Measurements from ENCODE around the gene TRIM28. TPM values are rescaled to one million over a fixed set of nuclear protein-coding genes. Genes with fewer than 3 reads are reported as not detected.

The TRIM28 gene
- total RNA-seq, 1 experiment from 2014 or later, result 863 TPM

GRCh38 chr19:58515259-58515658 is 28.6 kb upstream of the TRIM28 start:
- DNase-seq, result no peak
- Mint-ChIP-seq H3K4me3 (ENCODE audit: unreplicated experiment) (peak overlapping the region; percentile 25), H3K9me3 (ENCODE audit: unreplicated experiment) (no peaks in the 10 kb centered on the region), H3K27me3 (ENCODE audit: insufficient read depth, unreplicated experiment) (no peaks in the 10 kb centered on the region), H3K4me1 (ENCODE audit: low read depth, unreplicated experiment) (peaks cover 22% of the 10 kb centered on the region), H3K36me3 (ENCODE audit: insufficient read depth, unreplicated experiment) (peaks cover 58% of the 10 kb centered on the region), H3K27ac (ENCODE audit: unreplicated experiment) (no peak overlapping the region)
- Histone ChIP-seq H3K4me3 (ENCODE audit: low read depth, low read length) (no peak overlapping the region), H3K36me3 (ENCODE audit: control insufficient read depth, insufficient read depth, low read length) (peaks cover 3% of the 10 kb centered on the region; the same call in 1 of the 2 replicates), H3K27me3 (replicated peaks; ENCODE audit: control insufficient read depth, insufficient read depth, low read length) (no peaks in the 10 kb centered on the region), H3K4me1 (peaks cover 9% of the 10 kb centered on the region), H3K9me3 (no peaks in the 10 kb centered on the region)
- ChIA-PET POLR2A (no interaction called here), CTCF (interaction anchor here (0.7 kb wide), 1 partner anchor 30 kb away, joined by 7 read pairs; no protein-coding TSS in a partner anchor)
- no peak for TF ChIP-seq CTCF (IDR thresholded peaks at IDR 0.05; ENCODE audit: insufficient read depth in 1 of 2, low read depth in 1 of 2, low read length in 1 of 2, severe bottlenecking in 1 of 2, unreplicated experiment in 1 of 2)
- intact Hi-C loops (cut with micrococcal nuclease; ENCODE audit: unreplicated experiment), result no loop called here
- BruUV-seq (replicated peaks), result no TSS peak

- H3K4me3 ChIP-seq (ENCODE audit: low read depth, low read length), result no peak overlapping the region
- no peak overlapping the region for H3K27ac Mint-ChIP-seq (ENCODE audit: unreplicated experiment)
- no peak for DNase-seq
- POLR2A ChIA-PET, result no interaction called here
- H3K9me3 Mint-ChIP-seq (ENCODE audit: unreplicated experiment), result no peaks in the 10 kb centered on the region
- H3K4me1 Mint-ChIP-seq (ENCODE audit: low read depth, unreplicated experiment), result peaks cover 27% of the 10 kb centered on the region
- H3K27me3 ChIP-seq (replicated peaks; ENCODE audit: control insufficient read depth, insufficient read depth, low read length), result no peaks in the 10 kb centered on the region
- H3K36me3 ChIP-seq (ENCODE audit: control insufficient read depth, insufficient read depth, low read length), result peaks cover 3% of the 10 kb centered on the region; the same call in 1 of the 2 replicates
- CTCF ChIA-PET, result interaction anchor here (0.7 kb wide), 1 partner anchor 23 kb away, joined by 7 read pairs; no protein-coding TSS in a partner anchor
- H3K4me3 Mint-ChIP-seq (ENCODE audit: unreplicated experiment), result no peak overlapping the region
- H3K9me3 ChIP-seq, result no peaks in the 10 kb centered on the region
- peaks cover 13% of the 10 kb centered on the region for H3K4me1 ChIP-seq
- no peak for TF ChIP-seq CTCF (IDR thresholded peaks at IDR 0.05; ENCODE audit: insufficient read depth in 1 of 2, low read depth in 1 of 2, low read length in 1 of 2, severe bottlenecking in 1 of 2, unreplicated experiment in 1 of 2)
- no TSS peak for BruUV-seq (replicated peaks)
- no peaks in the 10 kb centered on the region for H3K27me3 Mint-ChIP-seq (ENCODE audit: insufficient read depth, unreplicated experiment)
- intact Hi-C loops (cut with micrococcal nuclease; ENCODE audit: unreplicated experiment), result no loop called here
- H3K36me3 Mint-ChIP-seq (ENCODE audit: insufficient read depth, unreplicated experiment), result peaks cover 57% of the 10 kb centered on the region
These were observed 27.5 kb upstream of the TRIM28 start for GRCh38 chr19:58516246-58516836.

- intact Hi-C loops (cut with micrococcal nuclease; ENCODE audit: unreplicated experiment), result no loop called here
- H3K36me3 ChIP-seq (ENCODE audit: control insufficient read depth, insufficient read depth, low read length), result peaks cover 3% of the 10 kb centered on the region; the same call in 1 of the 2 replicates
- DNase-seq, result no peak
- Mint-ChIP-seq H3K36me3 (ENCODE audit: insufficient read depth, unreplicated experiment) (peaks cover 52% of the 10 kb centered on the region), H3K4me1 (ENCODE audit: low read depth, unreplicated experiment) (peaks cover 23% of the 10 kb centered on the region), H3K9me3 (ENCODE audit: unreplicated experiment) (no peaks in the 10 kb centered on the region), H3K4me3 (ENCODE audit: unreplicated experiment) (no peak overlapping the region), H3K27ac (ENCODE audit: unreplicated experiment) (no peak overlapping the region), H3K27me3 (ENCODE audit: insufficient read depth, unreplicated experiment) (no peaks in the 10 kb centered on the region)
- TF ChIP-seq CTCF (IDR thresholded peaks at IDR 0.05; ENCODE audit: insufficient read depth in 1 of 2, low read depth in 1 of 2, low read length in 1 of 2, severe bottlenecking in 1 of 2, unreplicated experiment in 1 of 2), result no peak
- ChIA-PET POLR2A (no interaction called here), CTCF (no interaction called here)
- no peaks in the 10 kb centered on the region for H3K9me3 ChIP-seq
- no peaks in the 10 kb centered on the region for H3K27me3 ChIP-seq (replicated peaks; ENCODE audit: control insufficient read depth, insufficient read depth, low read length)
- no TSS peak for BruUV-seq (replicated peaks)
- H3K4me1 ChIP-seq, result peaks cover 13% of the 10 kb centered on the region
- H3K4me3 ChIP-seq (ENCODE audit: low read depth, low read length), result no peak overlapping the region
These were observed 26.7 kb upstream of the TRIM28 start for GRCh38 chr19:58516964-58517833.
